Stimulated activated CD8-positive, alpha-beta memory T cell treated with anti-CD3 and anti-CD28 coated beads, Interleukin-12 subunit alpha, Interleukin-12 subunit beta, amount 100 ng/mL, for 4 hours (primary cell): Measurements from ENCODE around the gene ZGRF1.
"Not testable (repeated sequence)": the region's sequence is repeated elsewhere in the genome, so short reads cannot be mapped to it uniquely, and the experiment has no call there.

Experiments used
- DNase-seq: peaks from one replicate; pipeline ENCODE4 v3.0.0-alpha.2; 2020; ENCODE audit warnings: low read depth

Gene ZGRF1

GRCh38 chr4:112550728-112551127, 86.0 kb downstream of the ZGRF1 start:
- DNase-seq: no peak

DNA sequence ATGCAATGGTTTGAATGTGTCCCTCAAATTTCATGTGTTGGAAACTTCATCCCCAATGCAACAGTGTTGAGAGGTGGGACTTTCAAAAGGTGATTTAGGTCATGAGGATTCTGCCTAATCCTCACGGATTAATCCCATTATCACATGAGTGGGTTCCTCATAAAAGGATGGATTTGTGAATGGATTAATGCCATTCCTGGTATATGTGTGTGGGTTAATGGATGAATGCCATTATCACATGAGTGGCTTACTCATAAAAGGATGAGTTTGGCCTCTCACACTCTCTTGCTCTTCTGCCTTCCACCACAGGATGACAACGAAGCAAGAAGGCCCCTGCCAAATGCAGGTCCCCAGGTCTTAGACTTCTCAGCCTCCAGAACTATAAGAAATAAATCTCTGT, 90.2 kb downstream of the ZGRF1 start:
- no peak for DNase-seq

- no peak for DNase-seq
Observed at GRCh38 chr4:112545346-112545745, 91.4 kb downstream of the ZGRF1 start.

GRCh38 chr4:112540695-112541094, 96.0 kb downstream of the ZGRF1 start:
- no peak for DNase-seq

GRCh38 chr4:112536123-112536522, 100.6 kb downstream of the ZGRF1 start:
- no peak for DNase-seq

- DNase-seq: no peak
Observed at GRCh38 chr4:112532267-112532666, 104.4 kb downstream of the ZGRF1 start.

DNA sequence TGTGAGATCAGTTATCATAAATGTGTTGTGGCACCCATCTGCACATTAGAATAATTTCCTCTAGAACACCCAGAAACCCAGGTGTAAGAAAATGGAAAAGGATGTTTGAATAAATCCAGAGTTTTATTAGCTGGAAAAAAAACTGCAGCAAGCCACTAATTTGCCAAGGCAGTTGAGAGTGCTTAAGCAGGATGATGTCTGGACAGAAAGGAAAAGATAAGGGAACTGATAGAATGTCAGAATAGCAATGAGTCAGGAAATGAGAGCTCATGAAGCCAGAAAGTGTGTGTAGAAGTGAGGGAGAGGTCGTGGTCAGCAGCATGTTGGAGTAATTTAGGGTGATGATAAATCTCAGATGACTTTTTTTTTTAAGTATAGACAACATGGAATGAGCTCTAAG, 105.6 kb downstream of the ZGRF1 start:
- no peak for DNase-seq

DNA sequence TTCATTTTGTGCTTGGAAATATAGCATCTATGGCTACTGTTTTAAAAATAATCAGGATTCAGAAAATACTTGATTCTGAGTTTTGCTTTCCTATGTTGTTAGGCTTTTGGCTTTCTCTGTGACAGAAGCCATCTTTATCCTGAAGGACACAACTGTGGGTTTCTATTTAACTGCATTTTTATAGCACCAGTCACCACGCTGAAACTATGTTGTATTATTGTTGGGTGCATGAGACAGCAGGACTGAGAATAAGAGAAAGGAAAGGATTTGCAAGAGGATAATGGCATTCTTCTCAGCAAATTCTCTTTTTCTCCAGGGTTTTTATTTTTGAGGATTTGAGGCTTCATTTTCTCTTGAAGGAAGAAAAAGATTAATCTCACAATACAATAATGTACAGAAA, 110.6 kb downstream of the ZGRF1 start:
- no peak for DNase-seq

DNA sequence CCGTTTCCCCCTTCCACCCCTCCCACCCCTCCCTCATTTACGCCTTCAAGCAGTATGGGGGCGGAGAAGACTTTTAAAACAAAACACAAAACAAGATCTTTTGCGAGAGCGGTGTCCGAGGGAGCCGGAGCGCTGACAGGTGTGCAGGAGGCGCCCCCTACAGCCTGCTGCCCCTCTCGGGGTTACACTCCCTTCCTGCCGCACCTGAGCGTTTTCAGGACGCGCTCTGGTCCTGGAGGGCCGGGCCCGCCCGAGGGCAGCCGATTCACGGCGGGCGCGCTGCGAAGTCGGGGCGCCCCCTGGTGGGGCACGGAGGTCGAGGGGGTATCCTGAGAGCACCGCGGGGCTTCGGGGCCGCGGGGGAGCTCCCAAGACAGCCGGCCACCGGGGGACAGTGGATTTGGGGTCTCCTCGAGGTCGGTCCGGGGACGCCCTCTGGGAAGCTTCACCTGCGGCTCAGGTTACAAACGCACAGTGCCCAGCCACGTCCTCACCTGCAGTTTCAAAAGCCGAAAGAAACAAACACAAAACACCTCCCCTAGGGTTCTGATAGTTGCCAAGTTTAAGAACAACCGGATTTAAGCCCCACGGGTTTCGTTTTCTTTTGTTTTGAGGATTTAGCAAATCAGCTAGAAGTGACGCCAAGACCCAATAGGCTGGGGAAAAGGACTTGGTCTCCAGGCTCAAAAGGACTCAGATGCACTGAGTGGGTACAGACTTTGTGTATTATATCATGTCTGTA, 112.8 kb downstream of the ZGRF1 start:
- peak; percentile 57 for DNase-seq

GRCh38 chr4:112523008-112523721, 113.5 kb downstream of the ZGRF1 start:
- no peak for DNase-seq

GRCh38 chr4:112522431-112522830, 114.3 kb downstream of the ZGRF1 start:
- not testable (repeated sequence) for DNase-seq

- DNase-seq: no peak
Observed at GRCh38 chr4:112521123-112522023, 115.3 kb downstream of the ZGRF1 start.

- DNase-seq: no peak
Observed at GRCh38 chr4:112520598-112521122, 116.0 kb downstream of the ZGRF1 start.

DNA sequence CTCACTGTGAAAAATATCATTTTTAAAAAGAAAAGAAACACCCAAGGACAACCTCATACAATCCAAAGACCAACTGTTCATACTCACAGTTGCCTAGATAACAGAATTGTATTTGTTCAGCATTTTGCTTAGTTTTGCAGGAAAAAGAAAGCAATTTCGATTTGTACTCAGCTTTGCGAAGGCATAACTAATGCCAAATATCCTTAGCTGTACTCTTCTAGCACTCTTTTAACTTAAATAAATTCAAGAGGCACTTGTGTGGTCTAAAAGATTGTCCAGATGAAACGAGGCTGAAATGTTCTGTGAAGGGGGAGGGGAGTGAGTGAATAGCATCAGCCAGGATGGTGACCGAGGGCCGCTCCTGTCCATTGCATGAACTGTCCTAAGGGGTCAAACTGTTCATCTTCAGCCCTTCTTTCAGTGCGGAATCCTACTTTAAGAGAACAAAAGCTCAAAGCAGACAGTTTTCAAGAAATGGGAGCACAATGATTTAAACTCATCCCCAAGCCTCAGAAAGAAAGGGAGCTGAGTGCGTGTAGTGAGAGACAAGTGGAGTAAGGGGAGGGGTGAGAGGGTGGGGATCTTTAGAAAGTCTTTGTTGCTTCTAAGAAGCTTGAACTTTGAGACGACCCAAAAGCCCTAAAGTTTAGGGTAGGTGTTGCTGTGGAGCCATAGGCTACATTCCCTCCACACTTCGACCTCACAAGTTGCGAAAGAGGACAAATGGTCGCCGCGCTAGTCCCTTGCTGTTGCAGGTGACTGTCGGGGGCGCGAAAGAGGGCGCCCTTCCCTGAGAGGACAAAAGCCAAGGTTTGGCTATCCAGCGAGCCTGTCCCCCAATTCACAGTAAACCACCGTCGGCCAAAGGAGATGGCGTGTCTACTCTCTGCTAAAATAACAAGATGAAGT, 116.8 kb downstream of the ZGRF1 start:
- no peak for DNase-seq

GRCh38 chr4:112518675-112519074, 118.0 kb downstream of the ZGRF1 start:
- DNase-seq: no peak

GRCh38 chr4:112517911-112518310, 118.8 kb downstream of the ZGRF1 start:
- no peak for DNase-seq

DNA sequence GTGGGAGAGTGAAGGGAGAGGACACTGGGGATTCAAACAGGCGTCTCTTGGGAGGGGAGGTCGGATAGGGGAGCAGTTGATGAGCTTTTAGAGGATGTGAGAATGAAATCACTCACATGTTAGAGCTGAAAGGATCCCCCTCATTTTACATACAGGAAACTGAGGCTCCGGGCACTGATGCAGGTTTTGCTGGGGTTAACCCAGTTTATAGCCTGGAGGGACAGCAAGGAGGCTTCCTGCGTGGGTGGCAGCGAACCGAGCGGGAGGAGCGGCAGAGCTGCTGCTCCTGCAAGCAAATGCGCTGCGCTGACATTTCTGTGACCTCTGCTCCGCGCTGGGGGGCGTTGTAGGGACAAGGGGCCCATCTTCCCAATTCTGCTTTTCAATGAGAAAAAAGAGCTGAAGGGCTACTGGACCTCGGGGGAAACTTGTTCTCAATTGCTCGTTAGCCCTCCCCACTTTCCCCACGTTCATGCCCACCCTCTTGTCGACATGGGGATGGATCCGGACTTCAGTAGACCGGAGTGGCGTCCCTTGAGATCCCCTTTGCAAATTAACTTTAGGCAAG, 119.6 kb downstream of the ZGRF1 start:
- no peak for DNase-seq

GRCh38 chr4:112516471-112517066, 120.1 kb downstream of the ZGRF1 start:
- DNase-seq: no peak

- no peak for DNase-seq
Observed at GRCh38 chr4:112516066-112516470, 120.6 kb downstream of the ZGRF1 start, which contains the start of gene NEUROG2. TSS of gene NEUROG2 (minus strand) at chr4:112516180. CDS start at chr4:112515475, 705 bp downstream.
